GM21390 (cell line): ENCODE data around the gene RNASE13.
"Not testable (repeated sequence)": the region's sequence is repeated elsewhere in the genome, so short reads cannot be mapped to it uniquely, and the experiment has no call there.

Experiments
- ATAC-seq: cut with Tn5 transposase; IDR thresholded peaks from one replicate; pipeline ENCODE4 v1.9.1; 2021; ENCODE audit not compliant: unreplicated experiment

The RNASE13 gene

GRCh38 chr14:21042918-21043317 lies 8.3 kb upstream of the RNASE13 start:
- no peak for ATAC-seq

GRCh38 chr14:21041676-21042433 lies 7.2 kb upstream of the RNASE13 start, which contains the start of gene RNASE7:
TSS of gene RNASE7 (plus strand) at chr14:21042362. CDS start at chr14:21042993, 631 bp downstream.
- ATAC-seq: no peak

GRCh38 chr14:21040941-21041340 lies 6.3 kb upstream of the RNASE13 start:
- not testable (repeated sequence) for ATAC-seq

- no peak for ATAC-seq
These were observed 5.8 kb upstream of the RNASE13 start for GRCh38 chr14:21040370-21040925.

- ATAC-seq: no peak
These were observed 5.2 kb upstream of the RNASE13 start for GRCh38 chr14:21039585-21040369.

- ATAC-seq: no peak
These were observed 4.1 kb upstream of the RNASE13 start for GRCh38 chr14:21038441-21039422.

GRCh38 chr14:21037156-21037555 lies 2.5 kb upstream of the RNASE13 start:
- no peak for ATAC-seq

- no peak for ATAC-seq
These were observed 2.1 kb upstream of the RNASE13 start for GRCh38 chr14:21036751-21037150.

GRCh38 chr14:21033133-21033698 lies 1.4 kb downstream of the RNASE13 start:
- ATAC-seq: no peak

GRCh38 chr14:21032326-21033132 lies 2.1 kb downstream of the RNASE13 start:
- no peak for ATAC-seq

- ATAC-seq: no peak
These were observed 4.1 kb downstream of the RNASE13 start for GRCh38 chr14:21030531-21030930.

GRCh38 chr14:21029917-21030316 lies 4.7 kb downstream of the RNASE13 start, which contains the start of gene TPPP2:
TSS of gene TPPP2 (plus strand) at chr14:21030217. CDS start at chr14:21030582, 365 bp downstream.
- no peak for ATAC-seq

GRCh38 chr14:21026988-21027315 lies 7.7 kb downstream of the RNASE13 start:
- no peak for ATAC-seq

- ATAC-seq: no peak
These were observed 8.2 kb downstream of the RNASE13 start for GRCh38 chr14:21026274-21026987.

- ATAC-seq: no peak
These were observed 9.0 kb downstream of the RNASE13 start for GRCh38 chr14:21025371-21026273.

- no peak for ATAC-seq
These were observed 9.8 kb downstream of the RNASE13 start, which contains the start of gene NDRG2 for GRCh38 chr14:21024585-21025370. TSS of gene NDRG2 (minus strand) at chr14:21025061. CDS start at chr14:21023315, 1,746 bp downstream.
